ENCODE data around the gene MYO5C.

The MYO5C gene

DNA sequence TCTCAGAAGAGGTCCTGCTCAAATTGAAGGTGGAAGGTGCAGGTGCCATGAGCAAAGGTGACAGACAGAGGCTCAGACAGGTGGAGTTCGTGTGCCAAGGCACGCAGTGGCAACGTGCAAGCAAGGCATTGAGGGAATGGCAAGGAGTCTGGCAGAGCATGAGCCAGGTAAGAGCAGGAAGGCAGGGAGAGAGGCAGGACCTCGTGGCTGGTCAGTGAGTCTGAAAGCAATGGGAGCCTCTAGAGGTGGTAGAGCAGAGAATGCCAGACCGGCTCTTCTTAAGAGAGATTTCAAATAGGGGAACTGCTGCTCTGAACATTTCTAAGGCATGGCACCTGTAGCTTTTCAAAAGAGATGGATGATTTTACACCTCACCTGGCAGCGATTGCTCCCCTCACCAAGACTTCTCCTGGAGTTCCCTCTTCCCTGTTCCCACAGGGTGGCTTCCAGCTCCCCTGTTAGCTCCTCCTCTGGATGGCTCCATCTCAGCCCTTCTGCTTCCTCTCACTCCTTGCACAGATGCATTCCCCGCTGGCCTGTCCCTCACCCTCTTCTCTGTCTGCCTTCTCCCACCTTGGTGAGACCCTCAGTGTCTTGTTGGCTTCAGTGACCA is 2.7 kb downstream of the MYO5C start:
- TF ChIP-seq CTCF (IDR thresholded peaks at IDR 0.05; ENCODE audit: insufficient read depth, low read length, poor library complexity, severe bottlenecking): no peak
- DNase-seq (ENCODE audit: extremely low read depth, insufficient read length): no peak
- H3K36me3 ChIP-seq (ENCODE audit: control insufficient read depth, insufficient read depth, low read length): no peaks in the 10 kb centered on the region
- H3K4me3 ChIP-seq (replicated peaks; ENCODE audit: low read depth, low read length): no peak overlapping the region
- H3K27me3 ChIP-seq (replicated peaks; ENCODE audit: control insufficient read depth, insufficient read depth, low read length): no peaks in the 10 kb centered on the region; the same call in 1 of the 2 replicates

GRCh38 chr15:52291204-52291603 is 4.4 kb downstream of the MYO5C start:
- Histone ChIP-seq H3K4me3 (replicated peaks; ENCODE audit: low read depth, low read length) (no peak overlapping the region), H3K36me3 (ENCODE audit: control insufficient read depth, insufficient read depth, low read length) (no peaks in the 10 kb centered on the region), H3K27me3 (replicated peaks; ENCODE audit: control insufficient read depth, insufficient read depth, low read length) (no peaks in the 10 kb centered on the region; the same call in 1 of the 2 replicates)
- no peak for TF ChIP-seq CTCF (IDR thresholded peaks at IDR 0.05; ENCODE audit: insufficient read depth, low read length, poor library complexity, severe bottlenecking)
- DNase-seq (ENCODE audit: extremely low read depth, insufficient read length): no peak

DNA sequence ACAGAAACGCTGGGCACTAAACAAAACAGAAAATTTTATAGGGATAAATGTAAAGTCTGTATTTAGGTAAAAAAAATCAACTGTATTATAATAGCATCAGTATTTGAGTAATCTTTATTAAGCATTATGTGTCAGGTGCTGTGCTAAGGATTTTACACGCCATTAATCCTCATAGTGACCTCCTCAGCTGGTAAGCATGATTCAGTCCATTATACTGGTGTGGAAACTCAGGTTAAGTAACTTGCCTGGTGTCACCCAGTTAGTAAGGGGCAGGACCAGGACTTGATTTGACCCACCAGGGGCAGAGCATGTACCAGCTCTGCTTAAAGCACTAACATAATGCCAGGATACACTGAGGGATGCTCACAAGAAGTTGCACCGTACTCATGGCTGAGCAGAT is 4.8 kb downstream of the MYO5C start:
- Histone ChIP-seq H3K36me3 (ENCODE audit: control insufficient read depth, insufficient read depth, low read length) (no peaks in the 10 kb centered on the region), H3K4me3 (replicated peaks; ENCODE audit: low read depth, low read length) (no peak overlapping the region), H3K27me3 (replicated peaks; ENCODE audit: control insufficient read depth, insufficient read depth, low read length) (no peaks in the 10 kb centered on the region; the same call in 1 of the 2 replicates)
- no peak for TF ChIP-seq CTCF (IDR thresholded peaks at IDR 0.05; ENCODE audit: insufficient read depth, low read length, poor library complexity, severe bottlenecking)
- no peak for DNase-seq (ENCODE audit: extremely low read depth, insufficient read length)

GRCh38 chr15:52290329-52290728 is 5.3 kb downstream of the MYO5C start:
- Histone ChIP-seq H3K4me3 (replicated peaks; ENCODE audit: low read depth, low read length) (no peak overlapping the region), H3K36me3 (ENCODE audit: control insufficient read depth, insufficient read depth, low read length) (no peaks in the 10 kb centered on the region), H3K27me3 (replicated peaks; ENCODE audit: control insufficient read depth, insufficient read depth, low read length) (no peaks in the 10 kb centered on the region; the same call in 1 of the 2 replicates)
- no peak for DNase-seq (ENCODE audit: extremely low read depth, insufficient read length)
- no peak for TF ChIP-seq CTCF (IDR thresholded peaks at IDR 0.05; ENCODE audit: insufficient read depth, low read length, poor library complexity, severe bottlenecking)

DNA sequence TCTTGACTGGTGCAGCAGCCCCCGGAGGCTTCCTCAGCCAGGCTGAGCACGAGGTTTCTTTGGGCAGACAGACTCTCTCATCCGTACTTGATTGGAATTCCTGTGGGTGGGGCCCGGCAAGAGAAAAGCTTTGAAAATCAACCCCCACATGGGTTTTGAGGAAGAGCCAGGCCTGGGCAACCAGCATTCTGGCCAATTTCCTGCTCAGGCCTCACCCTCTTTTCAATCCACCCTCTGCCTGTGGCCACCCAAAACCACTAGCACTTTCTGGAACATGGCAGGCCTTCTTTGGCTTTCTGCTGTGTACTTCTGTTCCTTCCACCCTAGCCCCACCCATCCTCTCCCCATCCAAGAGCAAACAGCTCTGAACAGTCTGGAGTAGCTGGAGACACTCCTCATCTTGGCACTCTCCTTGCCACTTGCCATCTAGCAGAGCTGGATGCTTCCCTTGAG is 5.9 kb downstream of the MYO5C start:
- no peaks in the 10 kb centered on the region; the same call in 1 of the 2 replicates for H3K27me3 ChIP-seq (replicated peaks; ENCODE audit: control insufficient read depth, insufficient read depth, low read length)
- no peak for TF ChIP-seq CTCF (IDR thresholded peaks at IDR 0.05; ENCODE audit: insufficient read depth, low read length, poor library complexity, severe bottlenecking)
- no peak for DNase-seq (ENCODE audit: extremely low read depth, insufficient read length)
- H3K4me3 ChIP-seq (replicated peaks; ENCODE audit: low read depth, low read length): no peak overlapping the region
- no peaks in the 10 kb centered on the region for H3K36me3 ChIP-seq (ENCODE audit: control insufficient read depth, insufficient read depth, low read length)

DNA sequence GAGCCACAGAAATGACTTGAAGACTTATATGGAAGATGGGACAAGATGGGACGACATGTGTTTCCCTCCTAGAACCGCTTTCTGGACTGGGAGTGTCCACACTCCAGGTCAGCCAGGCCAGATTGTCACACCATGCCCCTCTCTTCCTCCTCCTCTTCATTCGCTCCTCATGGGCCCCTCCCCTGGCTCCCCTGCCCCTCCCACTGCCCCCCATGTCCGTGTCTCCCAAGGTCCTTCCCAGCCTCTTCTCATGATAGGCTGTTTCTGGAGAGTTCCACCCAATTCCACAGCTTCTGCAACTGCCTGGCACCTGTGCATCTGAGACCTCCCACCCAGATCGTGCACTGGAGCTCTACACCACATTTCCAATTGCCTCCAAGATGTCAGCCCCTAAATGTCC is 6.6 kb downstream of the MYO5C start:
- no peaks in the 10 kb centered on the region; the same call in 1 of the 2 replicates for H3K27me3 ChIP-seq (replicated peaks; ENCODE audit: control insufficient read depth, insufficient read depth, low read length)
- H3K4me3 ChIP-seq (replicated peaks; ENCODE audit: low read depth, low read length): no peak overlapping the region
- no peaks in the 10 kb centered on the region for H3K36me3 ChIP-seq (ENCODE audit: control insufficient read depth, insufficient read depth, low read length)
- no peak for TF ChIP-seq CTCF (IDR thresholded peaks at IDR 0.05; ENCODE audit: insufficient read depth, low read length, poor library complexity, severe bottlenecking)
- no peak for DNase-seq (ENCODE audit: extremely low read depth, insufficient read length)
